H1 (cell line): ENCODE results near the gene MFAP4. TPM values are rescaled to one million over a fixed set of nuclear protein-coding genes. Genes with fewer than 3 reads are reported as not detected.

Experiments used
- CTCF ChIA-PET: fragments of 300-600 bp; sonication (Branson Sonifier 250); formaldehyde crosslinking; loops from one replicate; lab custom pipeline; 2021; ENCODE audit not compliant: partially characterized antibody; lab: Charles Lee
- POLR2A ChIA-PET: fragments of 300-600 bp; sonication (Branson Sonifier 250); formaldehyde crosslinking; loops from one replicate; lab custom pipeline; 2021; ENCODE audit warnings: inconsistent platforms; ENCODE audit not compliant: partially characterized antibody; lab: Charles Lee
- DNase-seq, 2 experiments: peaks; one replicate each; pipeline versions ENCODE4 v3.0.0 to v3.0.0-alpha.2; 2010 to 2022; ENCODE audit warnings: low spot score in 2 of 2, low read depth in 1 of 2, mixed read lengths in 1 of 2
- FAIRE-seq: peaks from 2 replicates; lab custom pipeline; 2011; peaks lifted over from hg19 to GRCh38; lab: Jason Lieb, UNC
- H2AFZ ChIP-seq: 2 replicates; pipeline ENCODE4 v1.8.1; 2012; ENCODE audit warnings: low read length, inconsistent platforms
- H2AK5ac ChIP-seq: 2 replicates; pipeline ENCODE4 v1.6.1; 2013; ENCODE audit warnings: low read depth, low read length
- H2BK120ac ChIP-seq: replicated peaks from 2 replicates; pipeline ENCODE3; 2013; ENCODE audit warnings: low read depth, low read length, inconsistent platforms
- H2BK12ac ChIP-seq: 2 replicates; pipeline ENCODE4 v1.6.1; 2013; ENCODE audit warnings: low read depth, low read length
- H2BK15ac ChIP-seq: 2 replicates; pipeline ENCODE4 v1.6.1; 2013; ENCODE audit warnings: low read length
- H2BK20ac ChIP-seq: 2 replicates; pipeline ENCODE4 v1.6.1; 2013; ENCODE audit warnings: low read length
- H2BK5ac ChIP-seq: 2 replicates; pipeline ENCODE4 v1.6.1; 2013; ENCODE audit warnings: low read depth, low read length
- H3K14ac ChIP-seq: 2 replicates; pipeline ENCODE4 v1.6.1; 2013; ENCODE audit warnings: inconsistent platforms; ENCODE audit not compliant: insufficient read length
- H3K18ac ChIP-seq: 2 replicates; pipeline ENCODE4 v1.6.1; 2013; ENCODE audit warnings: low read length; ENCODE audit errors: extremely low read depth
- H3K23ac ChIP-seq: 2 replicates; pipeline ENCODE4 v1.6.1; 2013; ENCODE audit warnings: inconsistent platforms; ENCODE audit not compliant: insufficient read length
- H3K23me2 ChIP-seq: 2 replicates; pipeline ENCODE4 v1.6.1; 2013; ENCODE audit warnings: low read depth, low read length
- H3K27ac ChIP-seq: 2 replicates; pipeline ENCODE4 v1.6.1; 2011; ENCODE audit warnings: low read depth, low read length, inconsistent platforms
- H3K27me3 ChIP-seq, 4 experiments: replicated peaks in 1 of 4; 1 replicate in 1 of 4; 2 replicates in 3 of 4; pipeline versions ENCODE4 v1.6.1 to v1.8.1; 2011 to 2013; ENCODE audit warnings: low read length in 3 of 4, mild to moderate bottlenecking in 3 of 4, inconsistent platforms in 2 of 4, mixed read lengths in 2 of 4, moderate library complexity in 1 of 4; ENCODE audit not compliant: control insufficient read depth in 3 of 4, insufficient read depth in 3 of 4; ENCODE audit errors: extremely low read depth in 1 of 4
- H3K36me3 ChIP-seq, 4 experiments: 2 replicates each; pipeline versions ENCODE4 v1.6.1 to v1.8.1; 2011 to 2013; ENCODE audit warnings: mild to moderate bottlenecking in 4 of 4, low read length in 3 of 4, moderate library complexity in 2 of 4, control low read depth in 1 of 4, inconsistent platforms in 1 of 4; ENCODE audit not compliant: insufficient read depth in 4 of 4, control insufficient read depth in 2 of 4
- H3K4ac ChIP-seq: replicated peaks from 2 replicates; pipeline ENCODE3; 2013; ENCODE audit warnings: low read length, low read depth, mixed read lengths, inconsistent platforms; ENCODE audit not compliant: insufficient read length
- H3K4me1 ChIP-seq, 4 experiments: replicated peaks in 1 of 4; 1 replicate in 1 of 4; 2 replicates in 3 of 4; pipeline versions ENCODE4 v1.6.1 to v1.8.1; 2011 to 2013; ENCODE audit warnings: low read length in 3 of 4, inconsistent platforms in 2 of 4, mixed read lengths in 1 of 4; ENCODE audit not compliant: insufficient read depth in 4 of 4, control insufficient read depth in 3 of 4
- H3K4me2 ChIP-seq, 2 experiments: 2 replicates each; pipeline versions ENCODE4 v1.6.1 to v1.8.1; 2011 to 2013; ENCODE audit warnings: low read depth in 2 of 2, low read length in 2 of 2, control low read depth in 1 of 2, inconsistent platforms in 1 of 2, mild to moderate bottlenecking in 1 of 2; ENCODE audit not compliant: insufficient read depth in 1 of 2
- H3K4me3 ChIP-seq, 4 experiments: fragments of 200-600, 300-600 bp in 1 of 4; sonication (generic), shearing (Covaris generic), sonication (Bioruptor Twin) in 1 of 4; 2 replicates each; pipeline versions ENCODE4 v1.5.1 to v1.8.1; 2011 to 2016; ENCODE audit warnings: low read length in 4 of 4, low read depth in 3 of 4, control low read depth in 2 of 4, inconsistent platforms in 2 of 4, mild to moderate bottlenecking in 2 of 4, mixed read lengths in 1 of 4, moderate library complexity in 1 of 4; ENCODE audit not compliant: insufficient read depth in 2 of 4; ENCODE audit errors: extremely low read depth in 1 of 4
- H3K56ac ChIP-seq: replicated peaks from 2 replicates; pipeline ENCODE3; 2013; ENCODE audit warnings: low read depth, mild to moderate bottlenecking, mixed read lengths, low read length, inconsistent platforms; ENCODE audit not compliant: insufficient read length
- H3K79me1 ChIP-seq: 2 replicates; pipeline ENCODE4 v1.6.1; 2013; ENCODE audit warnings: low read depth, low read length, control low read depth
- H3K79me2 ChIP-seq, 2 experiments: 2 replicates each; pipeline versions ENCODE4 v1.6.1 to v1.8.1; 2012 to 2013; ENCODE audit warnings: low read length in 2 of 2, mild to moderate bottlenecking in 2 of 2, inconsistent platforms in 1 of 2; ENCODE audit not compliant: insufficient read depth in 2 of 2, control insufficient read depth in 1 of 2
- H3K9ac ChIP-seq, 4 experiments: replicated peaks in 1 of 4; 1 replicate in 1 of 4; 2 replicates in 3 of 4; pipeline versions ENCODE4 v1.6.1 to v1.8.1; 2011 to 2013; ENCODE audit warnings: low read depth in 3 of 4, low read length in 3 of 4, control low read depth in 2 of 4, mild to moderate bottlenecking in 2 of 4, moderate library complexity in 2 of 4, inconsistent platforms in 1 of 4; ENCODE audit errors: extremely low read depth in 1 of 4
- H3K9me3 ChIP-seq, 2 experiments: 2 replicates each; pipeline versions ENCODE4 v1.6.1 to v1.8.1; 2012 to 2013; ENCODE audit warnings: mild to moderate bottlenecking in 2 of 2, moderate library complexity in 2 of 2, control low read depth in 1 of 2, inconsistent platforms in 1 of 2, low read depth in 1 of 2, low read length in 1 of 2, mixed read lengths in 1 of 2; ENCODE audit not compliant: insufficient read depth in 2 of 2
- H4K20me1 ChIP-seq, 2 experiments: replicated peaks in 1 of 2; 2 replicates each; pipeline versions ENCODE3 to v1.8.1; 2011 to 2013; ENCODE audit warnings: inconsistent platforms in 2 of 2, low read length in 2 of 2, mild to moderate bottlenecking in 1 of 2; ENCODE audit not compliant: insufficient read depth in 2 of 2, control insufficient read depth in 1 of 2
- H4K5ac ChIP-seq: 2 replicates; pipeline ENCODE4 v1.6.1; 2013; ENCODE audit warnings: low read length, low read depth, mixed read lengths, inconsistent platforms; ENCODE audit not compliant: insufficient read length
- H4K8ac ChIP-seq: 2 replicates; pipeline ENCODE4 v1.8.0; 2013; ENCODE audit warnings: mild to moderate bottlenecking, moderate library complexity, low read length, inconsistent platforms; ENCODE audit not compliant: insufficient read depth; ENCODE audit errors: extremely low read depth
- H4K91ac ChIP-seq: replicated peaks from 2 replicates; pipeline ENCODE3; 2013; ENCODE audit warnings: low read length, mixed read lengths, inconsistent platforms; ENCODE audit not compliant: insufficient read length
- GABPA ChIP-seq: IDR thresholded peaks from 2 replicates; pipeline ENCODE4 v1.6.1; 2011; ENCODE audit warnings: mild to moderate bottlenecking, low read length, moderate library complexity, borderline replicate concordance; ENCODE audit not compliant: insufficient read depth
- NRF1 ChIP-seq: IDR thresholded peaks from 2 replicates; pipeline ENCODE4 v1.6.1; 2011; ENCODE audit warnings: mild to moderate bottlenecking, low read depth, low read length, improper control_type of control experiment
- POU5F1 ChIP-seq: IDR thresholded peaks from 2 replicates; pipeline ENCODE4 v1.6.1; 2011; ENCODE audit warnings: low read depth, mild to moderate bottlenecking, low read length, moderate library complexity
- TBP ChIP-seq: IDR thresholded peaks from 2 replicates; pipeline ENCODE4 v1.6.1; 2011; ENCODE audit warnings: low read depth, low read length, improper control_type of control experiment
- WGBS, 2 experiments: shearing (Covaris generic) in 1 of 2; methylation state at CpG; one replicate each; pipeline versions ENCODE4 v1.1.6 to v1.1.7; 2013 to 2015; ENCODE audit warnings: low lambda C conversion rate in 2 of 2, mixed read lengths in 2 of 2, inconsistent platforms in 1 of 2, low coverage in 1 of 2, missing lambda C conversion rate in 1 of 2; ENCODE audit not compliant: insufficient replicate concordance in 2 of 2, insufficient coverage in 1 of 2, insufficient read length in 1 of 2; ENCODE audit errors: extremely low coverage in 1 of 2, missing lambda C conversion rate in 1 of 2; 5-methylcytosine and 5-hydroxymethylcytosine counted together
- polyA plus RNA-seq, 7 experiments: library from polyadenylated mRNA; depleted of rRNA in 3 of 7; stranded (reverse) in 5 of 7; unstranded in 2 of 7; fragments of >200 nt in 5 of 7; fragments of 200-250 nt in 2 of 7; gene quantifications; 1 replicate in 5 of 7; 2 replicates in 1 of 7; 4 replicates in 1 of 7; pipeline versions ENCODE4 v1.2.1 to v1.2.3, GENCODE V29; 2011 to 2013; ENCODE audit warnings: missing spikeins in 2 of 7, mixed read lengths in 2 of 7
- total RNA-seq: library from RNA; stranded (reverse); fragmentation: NEBNext Ultra II Directional; extraction: Animal tissue kit (Norgen Biotek cat#: 25700); gene quantifications from 2 replicates; pipeline ENCODE4 v1.2.1, GENCODE V29; 2021

MFAP4 gene
- total and polyA plus RNA-seq, 2 of the 8 experiments (the other 6 are each of a cell fraction or from before 2014, with no cell fraction given), result 3.1 to 3.6 TPM

- peak; percentile 13 for FAIRE-seq
- CTCF ChIA-PET, result interaction anchor here (0.5 to 1.6 kb wide), 7 partner anchors 9 to 357 kb away, joined by 3 to 7 read pairs (median 5); no protein-coding TSS in a partner anchor
- Histone ChIP-seq H3K4me2 (peak overlapping the region; percentile 46 to 53; a peak in 3 of 4 replicates), H3K9me3 (no peaks in the 10 kb centered on the region), H2BK120ac (peak overlapping the region; percentile 25), H4K20me1 (peaks cover 3 to 11% of the 10 kb centered on the region in 2 experiments), H3K4me1 (peaks cover 8 to 22% (median 15%) of the 10 kb centered on the region in 4 experiments), H3K14ac (no peak overlapping the region), H3K27me3 (no peaks in the 10 kb centered on the region), H4K8ac (no peak overlapping the region), H3K4ac (peak overlapping the region; percentile 51), H3K9ac (no peak overlapping the region), H4K5ac (peak overlapping the region; percentile 32), H3K36me3 (peaks cover 10 to 26% (median 13%) of the 10 kb centered on the region in 4 experiments), H2BK15ac (peak overlapping the region; percentile 96; the same call in 1 of the 2 replicates), H3K23ac (no peak overlapping the region), H3K27ac (0 out of 2 replicates have a peak overlapping the region, but pooled peaks have one; percentile 30), H3K56ac (no peak overlapping the region), H3K23me2 (peaks cover 3% of the 10 kb centered on the region; the same call in 1 of the 2 replicates), H3K18ac (peak overlapping the region; percentile 75), H3K79me2 (no peaks in the 10 kb centered on the region; a peak in 1 of 4 replicates), H3K4me3 (peak overlapping the region in 1 of 4 experiments; percentile 49; a peak in 1 of 8 replicates), H3K79me1 (peaks cover under 1% of the 10 kb centered on the region), H2BK20ac (peak overlapping the region; percentile 93; the same call in 1 of the 2 replicates), H2BK5ac (peak overlapping the region; percentile 66; the same call in 1 of the 2 replicates), H2BK12ac (peak overlapping the region; percentile 94), H2AK5ac (no peak overlapping the region; the same call in 1 of the 2 replicates), H4K91ac (peak overlapping the region; percentile 77), H2AFZ (no peak overlapping the region)
- DNase-seq, result no peak
- 84% methylated on average over 2 of the region's 2 CpGs; no CpG with 5 or more reads in 1 of the 2 experiments for WGBS, 2 experiments
- POLR2A ChIA-PET, result interaction anchor here (0.9 to 2.7 kb wide), 6 partner anchors 9 to 283 kb away, joined by 3 to 23 read pairs (median 8); partner anchors contain the start of gene MAPK7
- TF ChIP-seq GABPA, result no peak
- TF ChIP-seq TBP, result no peak
- TF ChIP-seq NRF1, result no peak
- TF ChIP-seq POU5F1, result no peak
Measured at GRCh38 chr17:19387921-19388521, 1.0 kb upstream of the MFAP4 start.
